SH-SY5Y (cell line): ENCODE results near the gene DAB1.

Experiments
- GATA2 ChIP-seq: IDR thresholded peaks from 2 replicates; pipeline ENCODE4 v1.6.1; 2011; ENCODE audit warnings: mild to moderate bottlenecking, low read depth, low read length
- GATA3 ChIP-seq: IDR thresholded peaks from 2 replicates; pipeline ENCODE4 v1.6.1; 2011; ENCODE audit warnings: low read depth, mild to moderate bottlenecking, low read length, moderate library complexity

DNA sequence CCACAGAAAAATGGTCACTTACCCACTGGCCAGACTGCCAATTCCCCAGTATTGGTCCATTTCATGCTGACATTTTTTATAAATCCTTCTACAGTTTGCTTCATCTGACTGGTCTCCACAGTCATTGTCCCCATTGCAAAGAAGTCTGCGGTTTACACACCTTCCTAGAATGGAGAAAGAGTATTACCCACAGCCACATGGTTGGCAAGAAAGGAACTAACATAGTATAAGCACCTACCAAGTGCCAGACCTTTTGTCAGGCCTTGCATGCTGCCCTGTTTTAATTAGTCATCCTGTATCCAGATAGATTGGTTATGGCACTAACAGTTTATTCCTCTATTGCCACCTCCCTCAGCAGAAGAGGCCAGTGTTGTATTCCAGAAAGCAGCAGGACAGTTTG is 469.2 kb downstream of the DAB1 start:
- no peak for TF ChIP-seq GATA3
- TF ChIP-seq GATA2 = no peak
